ENCODE measurements around the gene TBX21. TPM values are rescaled to one million over a fixed set of nuclear protein-coding genes. Genes with fewer than 3 reads are reported as not detected.

The TBX21 gene
- total RNA-seq, 2 experiments from 2014 or later = 10.6 to 12.3 TPM

DNA sequence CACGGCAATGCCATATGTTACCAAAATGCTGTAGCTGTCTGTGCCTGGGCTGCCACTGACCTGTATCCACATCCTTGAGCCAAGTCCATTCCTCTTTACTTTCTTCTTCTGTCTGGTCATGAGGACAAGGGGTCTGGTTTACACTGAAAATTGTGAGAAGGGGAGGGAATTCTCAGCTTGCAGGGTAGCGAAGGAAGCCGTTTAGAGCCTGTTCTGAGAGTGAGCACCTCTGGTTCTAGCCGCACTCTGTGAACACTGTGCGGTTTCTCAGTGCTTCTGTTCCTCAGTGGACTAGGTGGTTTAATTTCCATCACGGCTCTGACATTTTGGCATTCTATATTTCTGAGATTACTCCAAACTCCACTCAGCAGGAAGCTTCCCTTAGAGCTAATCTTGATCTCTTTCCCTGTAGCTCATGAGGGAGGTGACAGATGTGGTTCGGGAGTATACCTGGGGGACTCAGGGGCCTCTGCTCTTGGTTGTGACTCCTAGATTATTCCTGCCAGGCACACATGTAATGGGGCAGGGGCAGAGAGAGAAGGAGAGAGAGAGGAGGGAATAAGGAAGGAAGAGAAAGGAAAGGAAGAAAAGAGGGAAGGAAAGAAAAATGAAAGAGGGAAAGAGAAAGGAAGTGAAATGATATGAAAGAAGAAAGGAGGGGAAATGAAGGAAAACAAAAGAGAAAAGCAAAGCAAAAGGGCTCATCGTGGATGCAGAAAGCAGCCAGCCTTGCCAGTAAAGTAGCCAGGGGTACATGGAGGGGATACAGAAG, 14.2 kb upstream of the TBX21 start:
- CTCF ChIA-PET = interaction anchor here (1.1 to 3.3 kb wide), 3 partner anchors 14 to 21 kb away, joined by 3 to 14 read pairs (median 3); partner anchors contain the start of gene TBX21
- Histone ChIP-seq H3K4me1 (ENCODE audit: insufficient read depth, low read length) (peaks cover 87% of the 10 kb centered on the region), H3K4me3 (ENCODE audit: low read length) (no peak overlapping the region), H3K9me3 (ENCODE audit: control insufficient read depth in 1 of 2, insufficient read depth in 1 of 2, low read length in 2 of 2) (no peaks in the 10 kb centered on the region), H3K27ac (ENCODE audit: low read depth in 1 of 2, low read length in 2 of 2) (no peak overlapping the region), H3K27me3 (ENCODE audit: control insufficient read depth in 1 of 2, insufficient read depth in 2 of 2, low read length in 2 of 2) (peaks cover 0 to 6% of the 10 kb centered on the region in 2 experiments), H3K36me3 (ENCODE audit: insufficient read depth, low read length) (no peaks in the 10 kb centered on the region)
- H3K27ac Mint-ChIP-seq = no peak overlapping the region
- H3K27me3 Mint-ChIP-seq = peaks cover 15% of the 10 kb centered on the region
- ATAC-seq (ENCODE audit: poor library complexity) (no peak), DNase-seq (no peak)
- H3K9me3 Mint-ChIP-seq = no peaks in the 10 kb centered on the region
- no peaks in the 10 kb centered on the region for H3K36me3 Mint-ChIP-seq (ENCODE audit: low read depth)
- POLR2A ChIA-PET = interaction anchor here (1.4 to 2.5 kb wide), 4 partner anchors 14 to 69 kb away, joined by 5 to 12 read pairs (median 8); partner anchors contain the start of genes KPNB1 and TBX21
- H3K4me1 Mint-ChIP-seq (ENCODE audit: low read depth) = peaks cover 61% of the 10 kb centered on the region
- no peak overlapping the region for H3K4me3 Mint-ChIP-seq
- TF ChIP-seq CTCF (IDR thresholded peaks at IDR 0.05) = no peak
- intact Hi-C loops (cut with DNase I, micrococcal nuclease) = loop anchor here in 1 of 2 experiments (1.0 kb wide), 1 partner anchor 20 kb away; no protein-coding TSS in a partner anchor

GRCh38 chr17:47719411-47720152, 13.5 kb upstream of the TBX21 start:
- peak; percentile 15 for ATAC-seq (ENCODE audit: poor library complexity)
- Histone ChIP-seq H3K4me1 (ENCODE audit: insufficient read depth, low read length) (peaks cover 82% of the 10 kb centered on the region), H3K36me3 (ENCODE audit: insufficient read depth, low read length) (no peaks in the 10 kb centered on the region), H3K9me3 (ENCODE audit: control insufficient read depth in 1 of 2, insufficient read depth in 1 of 2, low read length in 2 of 2) (no peaks in the 10 kb centered on the region), H3K27me3 (ENCODE audit: control insufficient read depth in 1 of 2, insufficient read depth in 2 of 2, low read length in 2 of 2) (peaks cover 0 to 6% of the 10 kb centered on the region in 2 experiments), H3K4me3 (ENCODE audit: low read length) (no peak overlapping the region), H3K27ac (ENCODE audit: low read depth in 1 of 2, low read length in 2 of 2) (no peak overlapping the region)
- H3K27ac Mint-ChIP-seq = peak overlapping the region; percentile 6
- no peaks in the 10 kb centered on the region for H3K36me3 Mint-ChIP-seq (ENCODE audit: low read depth)
- H3K4me1 Mint-ChIP-seq (ENCODE audit: low read depth) = peaks cover 54% of the 10 kb centered on the region
- peak in 6 of 14 experiments; percentile 22 to 64 (median 62) for DNase-seq
- H3K9me3 Mint-ChIP-seq = no peaks in the 10 kb centered on the region
- intact Hi-C loops (cut with DNase I, micrococcal nuclease) = no loop called here
- no peak overlapping the region for H3K4me3 Mint-ChIP-seq
- ChIA-PET CTCF (interaction anchor here (1.2 to 3.3 kb wide), 2 partner anchors 13 to 20 kb away, joined by 3 to 14 read pairs; partner anchors contain the start of gene TBX21), POLR2A (interaction anchor here (0.8 to 2.5 kb wide), 4 partner anchors 13 to 70 kb away, joined by 3 to 12 read pairs (median 8); partner anchors contain the start of genes KPNB1 and TBX21)
- TF ChIP-seq CTCF (IDR thresholded peaks at IDR 0.05) = no peak
- peaks cover 17% of the 10 kb centered on the region for H3K27me3 Mint-ChIP-seq

DNA sequence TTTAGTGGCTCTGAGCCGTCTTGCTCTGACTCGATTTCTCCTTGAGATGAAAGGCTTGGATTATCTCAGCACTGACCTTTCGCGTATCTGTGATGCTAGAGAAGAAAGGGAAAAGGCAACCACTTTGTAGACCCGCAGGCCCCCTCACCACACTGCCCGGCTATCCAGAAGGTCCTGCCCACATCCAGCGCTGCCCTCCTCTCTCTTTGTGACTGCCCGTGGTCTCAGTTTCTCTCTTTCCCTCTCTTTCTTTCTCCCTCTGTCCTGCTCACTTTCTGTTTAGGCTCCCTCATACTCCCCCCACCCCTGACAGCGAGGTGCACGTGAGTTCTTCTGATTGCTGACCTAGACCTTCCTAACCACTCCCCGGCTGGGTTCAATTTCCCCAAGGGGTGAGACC, 12.8 kb upstream of the TBX21 start:
- H3K27ac ChIP-seq (ENCODE audit: low read depth in 1 of 2, low read length in 2 of 2) = no peak overlapping the region
- H3K4me1 ChIP-seq (ENCODE audit: insufficient read depth, low read length) = peaks cover 75% of the 10 kb centered on the region
- H3K27me3 Mint-ChIP-seq = peaks cover 23% of the 10 kb centered on the region

More for the DNA sequence above, 12.8 kb upstream of the TBX21 start:
- no peak for TF ChIP-seq CTCF (IDR thresholded peaks at IDR 0.05)
- ChIA-PET CTCF (interaction anchor here (1.2 to 3.3 kb wide), 2 partner anchors 13 to 21 kb away, joined by 3 to 14 read pairs; partner anchors contain the start of gene TBX21), POLR2A (interaction anchor here (0.8 to 2.5 kb wide), 2 partner anchors 16 to 70 kb away, joined by 3 to 12 read pairs; partner anchors contain the start of gene KPNB1)
- H3K9me3 ChIP-seq (ENCODE audit: control insufficient read depth in 1 of 2, insufficient read depth in 1 of 2, low read length in 2 of 2) = no peaks in the 10 kb centered on the region
- ATAC-seq (ENCODE audit: poor library complexity) = no peak
- DNase-seq = no peak
- H3K36me3 Mint-ChIP-seq (ENCODE audit: low read depth) = no peaks in the 10 kb centered on the region
- H3K27ac Mint-ChIP-seq = no peak overlapping the region
- intact Hi-C loops (cut with DNase I, micrococcal nuclease) = no loop called here
- H3K36me3 ChIP-seq (ENCODE audit: insufficient read depth, low read length) = no peaks in the 10 kb centered on the region
- H3K9me3 Mint-ChIP-seq = no peaks in the 10 kb centered on the region
- peaks cover 0 to 6% of the 10 kb centered on the region in 2 experiments for H3K27me3 ChIP-seq (ENCODE audit: control insufficient read depth in 1 of 2, insufficient read depth in 2 of 2, low read length in 2 of 2)
- H3K4me3 Mint-ChIP-seq = no peak overlapping the region
- no peak overlapping the region for H3K4me3 ChIP-seq (ENCODE audit: low read length)
- H3K4me1 Mint-ChIP-seq (ENCODE audit: low read depth) = peaks cover 56% of the 10 kb centered on the region

Measured in CD4-positive, alpha-beta T cell (primary cell).